Measurements from ENCODE around the gene ATXN2. TPM values are rescaled to one million over a fixed set of nuclear protein-coding genes. Genes with fewer than 3 reads are reported as not detected.

Gene ATXN2
- total RNA-seq, 1 experiment from 2014 or later: 56.3 TPM

GRCh38 chr12:111529424-111530368 is 69.4 kb downstream of the ATXN2 start:
- no peaks in the 10 kb centered on the region for H3K9me3 Mint-ChIP-seq
- CTCF ChIA-PET: interaction anchor here (0.6 to 4.8 kb wide), 11 partner anchors 78 to 204 kb away, joined by 3 to 25 read pairs (median 3); no protein-coding TSS in a partner anchor
- no peak overlapping the region for H3K4me3 Mint-ChIP-seq
- H3K36me3 Mint-ChIP-seq: peaks cover 24% of the 10 kb centered on the region
- DNase-seq (ENCODE audit: low spot score) (peak; percentile 69), ATAC-seq (peak; percentile 95)
- no peak for TF ChIP-seq ETV6 (CRISPR knock-in tag; IDR thresholded peaks at IDR 0.05)
- peak; percentile 46; the same call in 1 of the 2 replicates for TF ChIP-seq CTCF (IDR thresholded peaks at IDR 0.05)
- TF ChIP-seq RELA (CRISPR knock-in tag; IDR thresholded peaks at IDR 0.05; ENCODE audit: borderline replicate concordance): no peak
- TF ChIP-seq ZNF232 (CRISPR knock-in tag; IDR thresholded peaks at IDR 0.05): no peak
- TF ChIP-seq ZNF121 (CRISPR knock-in tag; IDR thresholded peaks at IDR 0.05): no peak
- no peak for TF ChIP-seq TCF7 (CRISPR knock-in tag; IDR thresholded peaks at IDR 0.05; ENCODE audit: low read depth)
- no peak for TF ChIP-seq ATF6 (CRISPR knock-in tag; IDR thresholded peaks at IDR 0.05)
- H3K27me3 Mint-ChIP-seq (ENCODE audit: low read depth): no peaks in the 10 kb centered on the region
- peaks cover 10% of the 10 kb centered on the region for H3K4me1 Mint-ChIP-seq
- POLR2A ChIA-PET: no interaction called here
- H3K27ac Mint-ChIP-seq: peak overlapping the region; percentile 20

GRCh38 chr12:111523587-111524167 is 75.4 kb downstream of the ATXN2 start:
- H3K4me1 Mint-ChIP-seq: no peaks in the 10 kb centered on the region
- POLR2A ChIA-PET: no interaction called here
- H3K9me3 Mint-ChIP-seq: no peaks in the 10 kb centered on the region
- no peaks in the 10 kb centered on the region for H3K27me3 Mint-ChIP-seq (ENCODE audit: low read depth)
- no peak overlapping the region for H3K4me3 Mint-ChIP-seq
- no peak for ATAC-seq
- DNase-seq (ENCODE audit: low spot score): no peak
- CTCF ChIA-PET: no interaction called here
- H3K36me3 Mint-ChIP-seq: peaks cover 42% of the 10 kb centered on the region
- no peak overlapping the region for H3K27ac Mint-ChIP-seq
- no peak for TF ChIP-seq ZNF263 (CRISPR knock-in tag; IDR thresholded peaks at IDR 0.05; ENCODE audit: low read depth)
- TF ChIP-seq PREB (CRISPR knock-in tag; IDR thresholded peaks at IDR 0.05; ENCODE audit: borderline replicate concordance): no peak
- TF ChIP-seq IRF1 (CRISPR knock-in tag; IDR thresholded peaks at IDR 0.05): no peak

- ATAC-seq (no peak), DNase-seq (ENCODE audit: low spot score) (no peak)
- no peaks in the 10 kb centered on the region for H3K4me1 Mint-ChIP-seq
- ChIA-PET CTCF (no interaction called here), POLR2A (no interaction called here)
- no peak overlapping the region for H3K27ac Mint-ChIP-seq
- peaks cover 38% of the 10 kb centered on the region for H3K36me3 Mint-ChIP-seq
- H3K27me3 Mint-ChIP-seq (ENCODE audit: low read depth): no peaks in the 10 kb centered on the region
- H3K9me3 Mint-ChIP-seq: no peaks in the 10 kb centered on the region
- H3K4me3 Mint-ChIP-seq: no peak overlapping the region
- TF ChIP-seq ZNF396 (CRISPR knock-in tag; IDR thresholded peaks at IDR 0.05; ENCODE audit: borderline replicate concordance) (no peak), TP53 (CRISPR knock-in tag; IDR thresholded peaks at IDR 0.05) (no peak), FOXP1 (CRISPR knock-in tag; IDR thresholded peaks at IDR 0.05; ENCODE audit: borderline replicate concordance) (no peak), NR3C1 (CRISPR knock-in tag; conservative IDR thresholded peaks at IDR 0.05; ENCODE audit: low read depth) (no peak), ESRRA (CRISPR knock-in tag; IDR thresholded peaks at IDR 0.05; ENCODE audit: borderline replicate concordance) (no peak), SOX15 (CRISPR knock-in tag; IDR thresholded peaks at IDR 0.05) (no peak), EMX1 (CRISPR knock-in tag; IDR thresholded peaks at IDR 0.05) (no peak), AFF4 (CRISPR knock-in tag; IDR thresholded peaks at IDR 0.05; ENCODE audit: borderline replicate concordance) (no peak)
Observed at GRCh38 chr12:111521801-111522200, 77.3 kb downstream of the ATXN2 start.

Measured in WTC11 (cell line).